ENCODE measurements around the gene ANKRD11.

Gene ANKRD11

DNA sequence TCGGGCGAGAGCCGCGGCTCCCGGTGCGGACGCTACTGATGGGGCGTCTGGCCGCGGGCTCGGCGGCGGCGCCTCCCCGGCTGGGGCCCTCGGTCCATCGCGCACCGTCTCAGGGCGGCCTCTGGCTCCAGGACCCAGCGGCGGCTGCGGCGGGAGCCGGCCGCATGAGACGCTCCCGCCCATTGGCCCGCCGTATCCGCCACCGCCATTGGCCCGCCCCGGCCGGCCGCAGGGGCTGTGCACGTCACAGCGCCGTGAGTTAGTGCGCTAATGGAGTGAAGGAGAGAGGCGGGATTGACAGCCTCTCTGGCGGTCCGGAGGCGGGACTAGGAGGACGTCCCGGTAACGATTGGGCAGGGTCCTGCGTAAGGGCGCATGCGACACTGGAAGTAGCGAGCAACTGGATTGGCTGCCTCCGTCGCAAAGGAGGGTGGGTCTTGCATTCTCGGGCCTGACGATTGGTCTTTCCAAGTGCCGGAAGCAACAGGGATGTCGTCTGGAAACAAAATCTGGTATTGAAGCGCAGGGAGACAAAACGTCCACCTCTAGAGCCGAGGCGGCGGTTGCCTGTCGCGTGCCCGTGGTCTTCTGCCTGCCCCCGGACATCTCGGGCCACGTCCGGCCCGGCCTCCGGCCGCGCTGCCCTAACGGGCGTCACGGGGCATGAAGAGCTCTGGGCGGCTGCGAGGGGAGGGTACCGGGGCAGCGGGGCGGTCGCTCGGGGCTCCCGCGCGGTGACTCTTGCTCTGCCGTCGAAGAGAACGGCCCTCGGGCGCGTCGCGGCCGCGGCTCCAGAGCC is at the start of gene ANKRD11:
Gene ANKRD11 (minus strand): TSS at position 123 of the 799 bp plus-strand sequence. CDS start 173,542 bp downstream, outside the sequence.
- peak; percentile 99 for DNase-seq (ENCODE audit: low spot score)

GRCh38 chr16:89538286-89538685 is 47.9 kb upstream of the ANKRD11 start:
- DNase-seq (ENCODE audit: low spot score): no peak

DNA sequence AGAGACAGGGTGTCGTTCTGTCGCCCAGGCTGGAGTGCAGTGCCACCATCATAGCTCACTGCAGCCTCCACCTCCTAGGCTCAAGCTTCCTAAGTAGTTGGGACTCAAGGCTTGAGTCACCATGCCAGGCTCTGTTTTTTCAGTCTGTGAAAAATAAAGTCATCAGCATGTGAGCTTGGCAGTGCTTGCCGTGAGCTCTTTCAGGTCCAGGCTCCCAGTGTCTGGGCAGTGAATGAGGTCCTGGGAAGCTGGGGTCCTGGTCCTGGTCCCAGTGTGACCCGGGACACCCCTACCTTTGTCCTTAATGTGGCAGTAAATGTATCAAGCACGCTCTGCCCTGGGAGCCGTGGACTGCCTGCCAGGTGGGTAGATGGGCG is 47.2 kb upstream of the ANKRD11 start:
- DNase-seq (ENCODE audit: low spot score): no peak

DNA sequence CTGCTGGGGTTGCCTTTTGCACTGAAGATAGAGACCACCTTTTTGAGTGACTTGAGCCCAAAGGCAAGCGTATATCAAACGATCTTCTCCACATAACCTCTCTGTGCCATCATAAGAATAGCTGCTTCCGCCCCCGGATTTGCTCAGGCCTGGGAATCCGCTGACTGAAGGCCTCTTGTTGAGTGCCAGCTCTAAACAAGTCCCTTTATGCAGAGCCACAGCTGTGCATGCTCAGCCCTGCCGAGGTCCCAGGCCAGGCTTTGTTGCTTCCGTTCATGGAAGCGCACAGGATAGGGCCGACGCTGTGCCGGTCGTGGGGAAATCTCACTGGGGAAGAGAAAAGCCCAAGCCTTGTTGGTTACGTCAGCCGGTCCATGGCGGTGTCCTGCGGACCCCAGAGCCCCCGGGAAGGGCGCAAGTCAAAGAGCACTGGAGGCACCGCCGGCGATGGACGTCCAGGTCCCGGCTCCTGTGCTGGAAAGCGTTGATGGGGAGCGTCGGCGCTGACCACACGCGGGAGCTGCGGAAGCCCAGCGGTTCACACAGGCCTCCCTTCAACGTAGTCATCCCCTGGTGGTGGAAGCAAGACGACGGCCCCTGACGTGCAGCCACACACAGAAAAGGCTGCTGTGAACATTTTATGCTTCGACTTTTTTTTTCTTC is 46.7 kb upstream of the ANKRD11 start:
- DNase-seq (ENCODE audit: low spot score): no peak

GRCh38 chr16:89536371-89536770 is 46.0 kb upstream of the ANKRD11 start:
- no peak for DNase-seq (ENCODE audit: low spot score)

- DNase-seq (ENCODE audit: low spot score): no peak
These were observed 43.9 kb upstream of the ANKRD11 start for GRCh38 chr16:89534252-89534756.

GRCh38 chr16:89531821-89532526 is 41.6 kb upstream of the ANKRD11 start:
- DNase-seq (ENCODE audit: low spot score): no peak

- DNase-seq (ENCODE audit: low spot score): no peak
These were observed 40.3 kb upstream of the ANKRD11 start for GRCh38 chr16:89530401-89531381.

DNA sequence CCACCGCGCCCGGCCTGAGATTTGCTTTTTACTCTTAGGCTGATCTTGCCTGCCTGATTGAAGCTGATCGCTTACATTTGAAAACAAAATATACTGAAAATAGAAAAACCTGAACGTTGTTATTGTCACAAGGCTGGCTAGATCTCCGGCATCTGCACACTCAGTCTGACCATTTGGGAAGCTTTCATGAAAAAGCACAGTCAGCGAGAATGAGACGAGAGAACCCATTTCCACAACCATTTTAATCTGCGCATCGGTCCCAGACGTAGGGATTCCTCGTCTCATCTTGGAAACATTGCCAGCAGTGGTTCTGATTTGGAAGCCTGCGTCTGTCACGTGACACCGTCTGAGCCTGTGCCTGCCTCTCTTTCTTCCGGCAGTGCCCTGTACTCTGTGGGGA is 38.7 kb upstream of the ANKRD11 start:
- DNase-seq (ENCODE audit: low spot score): no peak

DNA sequence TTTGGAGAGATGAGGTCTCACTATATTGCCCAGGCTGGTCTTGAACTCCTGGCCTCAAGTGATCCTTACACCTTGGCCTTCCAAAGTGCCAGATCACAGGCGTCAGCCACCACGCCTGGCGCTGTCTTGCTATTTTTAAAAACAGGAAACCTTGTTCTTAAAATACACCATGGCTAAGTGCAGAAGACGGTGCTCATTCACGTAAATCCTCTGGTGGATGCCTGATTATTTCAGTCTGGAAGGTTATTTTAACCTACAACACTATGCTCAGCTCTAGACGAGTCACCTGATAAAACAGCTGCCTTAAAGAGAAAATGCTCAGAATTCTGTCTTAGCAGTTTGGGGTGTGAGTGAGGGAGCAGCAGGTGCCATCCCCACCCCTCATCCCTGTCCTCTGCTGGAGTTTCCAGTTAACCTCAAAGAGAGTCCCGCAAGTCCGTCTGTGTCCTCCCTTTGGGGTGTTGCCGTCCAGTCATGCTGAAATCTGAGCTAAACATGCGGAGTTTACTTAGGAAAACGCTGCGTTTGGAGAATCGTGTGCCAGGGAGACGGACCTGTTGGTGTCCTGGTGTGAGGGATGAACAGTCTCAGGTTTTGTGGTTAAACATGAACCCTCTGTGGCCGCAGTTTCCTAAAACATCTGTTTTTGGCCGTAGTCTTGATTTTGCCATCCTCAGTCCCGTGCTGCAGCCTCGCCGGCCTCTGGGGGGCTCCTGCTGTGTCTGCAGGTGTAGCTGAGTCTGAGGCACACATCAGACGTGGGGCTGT is 35.0 kb upstream of the ANKRD11 start:
- DNase-seq (ENCODE audit: low spot score): no peak

DNA sequence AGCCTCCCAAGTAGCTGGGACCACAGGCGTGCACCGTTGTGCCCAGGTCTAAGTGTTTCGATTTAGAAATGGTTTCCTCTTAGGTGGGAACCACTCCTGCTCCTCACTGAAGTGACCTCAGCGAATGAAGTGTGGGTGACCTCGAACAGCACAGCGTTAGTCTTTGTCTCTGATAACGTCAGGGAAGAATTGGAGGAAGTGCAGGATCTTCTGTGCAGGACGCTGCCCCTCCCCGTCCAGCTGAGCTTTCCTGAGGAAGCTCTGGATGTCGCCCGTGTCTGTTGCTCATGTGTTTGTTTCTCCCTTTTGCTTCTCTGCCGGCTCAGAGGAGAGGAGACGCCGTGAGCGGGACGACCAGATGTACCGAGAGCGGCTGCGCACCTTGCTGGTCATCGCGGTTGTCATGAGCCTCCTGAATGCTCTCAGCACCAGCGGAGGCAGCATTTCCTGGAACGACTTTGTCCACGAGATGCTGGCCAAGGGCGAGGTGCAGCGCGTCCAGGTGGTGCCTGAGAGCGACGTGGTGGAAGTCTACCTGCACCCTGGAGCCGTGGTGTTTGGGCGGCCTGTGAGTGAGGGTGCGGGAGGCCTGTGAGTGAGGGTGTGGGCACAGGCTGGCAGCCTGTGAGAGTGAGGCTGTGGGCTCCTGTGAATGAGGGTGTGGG is 33.5 kb upstream of the ANKRD11 start:
- no peak for DNase-seq (ENCODE audit: low spot score)

GRCh38 chr16:89522287-89522686 is 31.9 kb upstream of the ANKRD11 start:
- no peak for DNase-seq (ENCODE audit: low spot score)

DNA sequence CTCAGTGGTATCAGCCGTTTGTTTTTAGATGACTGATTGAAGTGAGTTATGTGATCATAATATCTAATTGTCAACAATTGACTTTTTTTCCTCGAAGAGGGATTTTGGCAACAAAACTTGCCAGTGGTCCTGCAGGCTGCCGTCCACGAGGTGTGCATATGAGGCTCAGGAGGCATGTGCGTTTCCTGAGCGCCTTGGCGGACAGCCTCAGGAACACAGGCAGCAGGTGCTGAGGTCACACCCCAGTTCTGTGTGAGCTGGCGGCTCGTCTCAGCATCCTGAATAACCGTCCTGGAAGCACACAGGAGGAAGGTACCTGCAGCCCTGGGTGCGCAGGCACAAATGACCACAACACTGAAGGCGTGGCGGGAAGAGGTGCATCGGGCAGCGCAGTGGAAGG is 29.5 kb upstream of the ANKRD11 start:
- DNase-seq (ENCODE audit: low spot score): no peak

- no peak for DNase-seq (ENCODE audit: low spot score)
These were observed 26.8 kb upstream of the ANKRD11 start for GRCh38 chr16:89517128-89517527.

- DNase-seq (ENCODE audit: low spot score): no peak
These were observed 22.1 kb upstream of the ANKRD11 start for GRCh38 chr16:89512453-89512852.

DNA sequence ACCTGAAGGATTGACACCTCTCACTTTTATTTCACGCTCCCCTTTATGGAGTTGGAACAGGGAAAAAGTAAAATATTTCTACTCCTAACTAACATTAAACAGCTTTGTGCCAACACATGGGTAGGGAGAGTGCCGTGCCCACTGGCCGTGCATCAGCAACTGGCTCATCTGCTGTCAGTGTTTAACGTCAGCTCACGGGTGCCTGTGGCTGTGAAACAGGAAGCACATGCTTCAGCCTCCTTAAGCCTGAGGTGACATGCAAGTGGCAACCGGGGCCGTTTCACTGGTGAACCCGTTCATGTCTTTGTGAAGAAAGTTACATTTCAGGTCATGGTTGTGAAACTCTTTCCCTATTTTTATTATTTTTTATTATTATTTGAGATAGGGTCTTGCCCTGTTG is 21.0 kb upstream of the ANKRD11 start:
- DNase-seq (ENCODE audit: low spot score): no peak

DNA sequence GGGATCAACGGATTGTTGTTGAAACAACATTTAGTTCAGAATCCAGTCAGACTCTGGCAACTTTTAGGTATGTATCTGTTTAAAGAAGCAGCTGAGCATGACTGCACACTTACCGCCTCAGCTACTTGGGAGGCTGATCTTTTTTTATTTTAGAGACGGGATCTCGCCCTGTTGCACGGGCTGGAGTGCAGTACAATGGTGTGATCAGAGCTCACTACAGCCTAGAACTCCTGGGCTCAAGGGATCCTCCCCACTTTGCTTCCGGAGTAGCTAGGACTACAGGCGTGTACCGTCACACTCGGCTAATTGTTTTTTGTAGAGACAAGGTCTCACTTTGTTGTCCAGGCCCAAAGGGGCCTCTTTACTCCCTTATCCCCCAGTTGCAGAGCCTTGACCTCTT is 20.2 kb upstream of the ANKRD11 start:
- no peak for DNase-seq (ENCODE audit: low spot score)

GRCh38 chr16:89507834-89508590 is 17.7 kb upstream of the ANKRD11 start, which contains the start of gene SPG7:
SPG7 (plus strand) TSS chr16:89508403; CDS start chr16:89508418, 15 bp downstream.
- peak; percentile 93 for DNase-seq (ENCODE audit: low spot score)

DNA sequence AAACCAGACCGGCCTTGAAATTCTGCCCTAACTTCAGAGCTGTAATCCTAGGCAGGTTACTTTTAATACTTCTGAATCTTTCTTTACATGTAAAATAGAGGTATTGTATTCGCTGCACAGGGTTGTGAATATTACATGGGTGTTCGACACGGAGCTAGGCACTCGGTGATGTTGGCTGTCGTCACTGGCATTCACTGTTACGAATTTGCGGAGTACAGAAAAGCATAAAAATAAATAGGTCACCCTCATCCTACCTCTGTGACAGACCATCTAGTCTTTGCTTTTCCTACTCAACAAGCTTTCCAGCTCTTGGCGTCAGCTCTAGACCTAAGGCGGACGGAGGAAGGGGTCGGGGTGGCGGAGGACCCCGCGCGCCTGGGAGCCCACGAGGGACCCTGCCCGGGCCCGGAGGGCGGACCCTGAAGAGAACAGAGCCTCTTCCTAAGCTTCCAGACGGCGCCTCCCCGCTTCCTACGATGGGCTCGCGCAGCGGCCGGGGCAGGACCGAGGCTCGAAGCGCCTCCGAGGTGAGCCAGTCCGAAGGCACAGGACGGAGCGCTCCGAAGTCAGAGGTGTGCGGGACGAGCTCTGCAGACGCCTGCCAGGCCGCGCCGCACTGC is 17.0 kb upstream of the ANKRD11 start:
- DNase-seq (ENCODE audit: low spot score): no peak

Measured in LoVo (cell line).